Prostate gland (tissue), 2 donors: ENCODE results near the gene IL17RC.

ENCODE experiments used
- CTCF ChIP-seq, 4 experiments: fragments of 200-600 bp in 2 of 4; fragments of 450-650 bp in 2 of 4; sonication (generic) in 2 of 4; IDR thresholded peaks; 1 replicate in 3 of 4; 2 replicates in 1 of 4; pipeline ENCODE4 v1.5.1; 2016 to 2019; ENCODE audit warnings: antibody characterized with exemption in 4 of 4, mild to moderate bottlenecking in 2 of 4, moderate library complexity in 2 of 4
- POLR2AphosphoS5 ChIP-seq: sonication (generic); formaldehyde crosslinking; IDR thresholded peaks from one replicate; pipeline ENCODE4 v1.6.1; 2017; ENCODE audit warnings: antibody characterized with exemption

GRCh38 chr3:9951962-9952805 is 35.3 kb downstream of the IL17RC start, which contains the start of gene PRRT3:
- TF ChIP-seq CTCF (IDR thresholded peaks at IDR 0.05) (peak in 1 of 4 experiments; percentile 3), POLR2AphosphoS5 (no peak)
